ENCODE data around the gene KCNA1.

DNA sequence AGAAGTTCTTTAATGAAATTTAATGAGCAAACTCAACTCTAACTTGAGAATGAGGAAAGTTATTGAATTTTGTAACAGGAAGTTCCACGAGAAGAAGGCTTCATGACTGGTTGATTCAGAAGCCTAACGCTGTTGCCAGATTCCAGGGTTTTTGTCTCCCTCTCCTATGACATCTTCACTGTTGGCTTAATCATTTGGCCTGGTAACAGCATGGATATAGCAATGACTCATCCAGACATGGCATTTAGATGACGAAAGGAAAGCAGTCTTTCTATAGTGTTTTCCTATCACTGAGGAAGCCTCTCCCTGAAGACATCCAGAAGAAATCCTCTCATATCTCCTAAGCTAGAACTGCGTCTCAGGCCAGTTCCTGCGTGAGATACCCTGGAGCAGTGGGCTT is 9.4 kb upstream of the KCNA1 start:
- TF ChIP-seq CTCF (IDR thresholded peaks at IDR 0.05; ENCODE audit: low read length) (no peak), EZH2 (optimal IDR thresholded peaks at IDR 0.05; ENCODE audit: low read depth, low read length) (no peak), EZH2phosphoT487 (IDR thresholded peaks at IDR 0.05; ENCODE audit: low read length) (no peak)
